ENCODE results near the gene SLC9A9.

SLC9A9 gene

DNA sequence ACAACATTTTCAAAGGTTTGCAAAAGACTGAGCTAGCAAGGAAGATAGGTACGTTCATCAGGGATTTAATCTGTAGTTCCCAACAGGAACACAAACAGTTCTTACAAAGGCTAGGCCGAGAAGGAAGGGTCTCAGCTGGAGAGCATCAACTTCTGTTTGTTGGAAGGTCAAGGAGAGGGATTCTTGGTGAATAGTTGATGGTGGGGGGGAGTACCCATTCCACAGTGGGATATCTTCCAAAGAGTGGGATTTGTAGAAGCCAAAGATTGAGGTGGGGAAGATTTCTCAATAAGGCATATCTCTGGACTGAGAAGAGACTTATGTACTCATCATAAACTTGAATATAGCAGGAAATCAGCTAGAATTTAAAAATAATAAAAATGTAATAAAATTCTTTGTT, 496.9 kb downstream of the SLC9A9 start:
- TF ChIP-seq, protein P1, sequence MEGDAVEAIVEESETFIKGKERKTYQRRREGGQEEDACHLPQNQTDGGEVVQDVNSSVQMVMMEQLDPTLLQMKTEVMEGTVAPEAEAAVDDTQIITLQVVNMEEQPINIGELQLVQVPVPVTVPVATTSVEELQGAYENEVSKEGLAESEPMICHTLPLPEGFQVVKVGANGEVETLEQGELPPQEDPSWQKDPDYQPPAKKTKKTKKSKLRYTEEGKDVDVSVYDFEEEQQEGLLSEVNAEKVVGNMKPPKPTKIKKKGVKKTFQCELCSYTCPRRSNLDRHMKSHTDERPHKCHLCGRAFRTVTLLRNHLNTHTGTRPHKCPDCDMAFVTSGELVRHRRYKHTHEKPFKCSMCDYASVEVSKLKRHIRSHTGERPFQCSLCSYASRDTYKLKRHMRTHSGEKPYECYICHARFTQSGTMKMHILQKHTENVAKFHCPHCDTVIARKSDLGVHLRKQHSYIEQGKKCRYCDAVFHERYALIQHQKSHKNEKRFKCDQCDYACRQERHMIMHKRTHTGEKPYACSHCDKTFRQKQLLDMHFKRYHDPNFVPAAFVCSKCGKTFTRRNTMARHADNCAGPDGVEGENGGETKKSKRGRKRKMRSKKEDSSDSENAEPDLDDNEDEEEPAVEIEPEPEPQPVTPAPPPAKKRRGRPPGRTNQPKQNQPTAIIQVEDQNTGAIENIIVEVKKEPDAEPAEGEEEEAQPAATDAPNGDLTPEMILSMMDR (IDR thresholded peaks at IDR 0.05; ENCODE audit: low read depth, low read length, missing control alignments): no peak

DNA sequence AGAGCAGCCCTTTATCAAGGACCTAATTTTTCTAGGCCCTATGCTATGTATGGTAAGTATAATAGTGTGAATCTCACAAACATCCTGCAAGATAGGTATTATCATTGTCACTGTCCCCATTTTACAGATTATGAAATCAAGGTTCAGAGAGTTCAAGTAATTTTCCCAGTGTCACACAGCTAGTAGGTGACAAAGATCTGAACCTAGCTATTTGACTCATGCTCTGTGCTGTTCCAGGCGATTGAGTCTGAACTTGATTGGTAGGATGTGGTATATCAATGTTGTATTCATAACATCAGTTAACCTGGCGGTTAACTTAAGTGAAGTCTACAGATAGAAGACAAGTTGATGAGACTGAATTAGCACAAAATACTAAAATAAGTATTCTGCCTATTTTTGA, 498.8 kb downstream of the SLC9A9 start:
- H3K4me3 ChIP-seq (ENCODE audit: low read depth, low read length): no peak overlapping the region
- TF ChIP-seq, protein P1 (IDR thresholded peaks at IDR 0.05; ENCODE audit: low read depth, low read length, missing control alignments): no peak
- DNase-seq (ENCODE audit: low read depth): peak; percentile 27

More for the DNA sequence above, 496.9 kb downstream of the SLC9A9 start:
- no peak for DNase-seq (ENCODE audit: low read depth)
- H3K4me3 ChIP-seq (ENCODE audit: low read depth, low read length): no peak overlapping the region

DNA sequence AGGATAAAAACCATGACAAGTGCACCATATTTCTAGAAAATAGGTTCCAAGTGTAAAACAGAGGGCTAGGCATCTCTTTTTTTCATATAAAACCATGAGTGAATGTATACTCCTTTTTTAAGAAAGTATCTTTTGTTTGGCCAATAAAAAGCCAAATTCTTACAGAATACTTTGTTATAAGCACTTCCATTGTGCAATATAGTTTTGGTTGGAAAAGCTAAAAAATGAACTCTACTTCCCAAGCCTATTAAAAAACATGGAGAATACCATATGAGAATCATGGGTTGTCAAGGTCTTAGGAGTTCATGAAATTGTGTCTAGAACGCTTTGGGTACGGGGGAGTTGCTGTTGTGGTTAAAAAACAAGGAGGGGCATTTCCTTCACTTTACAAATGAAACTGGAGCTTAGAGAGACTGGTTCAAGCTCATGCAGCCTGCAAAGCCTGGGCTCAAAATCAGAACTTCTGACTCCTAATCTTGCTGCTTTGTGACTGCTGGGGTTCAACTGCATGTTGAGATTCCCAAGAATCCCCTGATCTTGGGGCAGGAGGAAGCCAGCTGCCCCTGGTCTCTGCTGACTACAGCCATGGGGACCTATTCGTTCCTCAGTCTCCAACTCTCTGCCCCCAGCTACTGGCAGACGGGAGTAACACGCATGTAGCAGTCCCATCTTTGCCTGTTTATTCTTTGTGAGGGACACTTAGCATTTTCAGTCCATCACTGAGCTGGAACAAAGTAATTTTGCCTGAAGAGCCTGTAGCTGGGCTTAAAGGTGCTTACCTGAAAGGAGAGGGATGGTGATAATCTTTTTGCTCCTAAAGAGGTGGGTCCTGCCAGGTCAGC, 499.6 kb downstream of the SLC9A9 start:
- DNase-seq (ENCODE audit: low read depth): peak; percentile 33
- H3K4me3 ChIP-seq (ENCODE audit: low read depth, low read length): no peak overlapping the region
- TF ChIP-seq, protein P1 (IDR thresholded peaks at IDR 0.05; ENCODE audit: low read depth, low read length, missing control alignments): peak; percentile 47

DNA sequence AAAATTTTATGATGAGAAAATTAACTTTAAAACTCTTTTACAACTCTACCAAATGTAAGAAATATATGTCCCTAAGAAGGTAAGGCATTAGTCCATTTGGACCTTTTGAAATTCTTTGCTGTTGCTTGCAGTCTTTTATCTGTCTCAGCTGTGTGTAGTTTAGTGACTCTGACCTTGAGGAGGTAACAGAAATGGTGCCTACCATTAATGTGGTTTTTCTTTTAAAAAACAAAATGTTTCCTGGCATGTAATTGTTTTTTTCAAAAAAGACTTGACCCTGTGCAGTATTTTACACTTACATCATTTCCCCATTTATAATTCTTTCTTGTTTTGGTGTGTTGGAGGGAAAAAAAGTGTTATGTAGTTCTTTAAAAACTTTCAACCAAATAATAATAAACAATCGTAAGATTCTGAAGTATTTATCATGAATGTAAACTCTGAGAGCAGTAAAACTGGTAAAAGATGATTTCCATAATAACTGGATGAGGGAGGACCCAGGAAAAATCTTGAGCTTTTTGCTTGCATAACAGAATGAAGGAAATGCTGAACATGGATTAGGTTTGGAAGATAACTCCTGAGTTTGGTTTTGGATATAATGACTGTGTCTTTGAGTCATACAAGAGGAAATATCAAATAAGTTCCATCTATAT, 503.6 kb downstream of the SLC9A9 start:
- no peak overlapping the region for H3K4me3 ChIP-seq (ENCODE audit: low read depth, low read length)
- TF ChIP-seq, protein P1 (IDR thresholded peaks at IDR 0.05; ENCODE audit: low read depth, low read length, missing control alignments): no peak
- no peak for DNase-seq (ENCODE audit: low read depth)

DNA sequence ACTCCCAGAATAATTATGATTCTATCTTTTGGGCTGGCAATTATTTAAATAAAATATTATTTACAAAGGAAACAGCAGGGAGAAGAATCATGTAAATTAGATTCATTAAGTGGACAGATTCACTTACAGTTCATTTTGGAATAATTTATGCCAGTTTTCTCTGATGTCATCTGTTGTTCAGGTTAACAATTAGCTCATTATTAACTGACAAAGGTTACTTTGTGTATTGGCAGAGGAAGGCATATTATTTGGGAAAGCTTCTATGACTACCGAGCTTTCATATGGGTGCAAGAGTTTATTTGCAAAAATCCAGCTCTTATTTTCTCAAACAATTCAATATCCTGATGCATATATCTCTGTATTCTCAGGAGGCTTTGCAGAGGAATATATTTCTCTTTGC, 504.3 kb downstream of the SLC9A9 start:
- TF ChIP-seq, protein P1 (IDR thresholded peaks at IDR 0.05; ENCODE audit: low read depth, low read length, missing control alignments): no peak
- H3K4me3 ChIP-seq (ENCODE audit: low read depth, low read length): no peak overlapping the region
- DNase-seq (ENCODE audit: low read depth): no peak

DNA sequence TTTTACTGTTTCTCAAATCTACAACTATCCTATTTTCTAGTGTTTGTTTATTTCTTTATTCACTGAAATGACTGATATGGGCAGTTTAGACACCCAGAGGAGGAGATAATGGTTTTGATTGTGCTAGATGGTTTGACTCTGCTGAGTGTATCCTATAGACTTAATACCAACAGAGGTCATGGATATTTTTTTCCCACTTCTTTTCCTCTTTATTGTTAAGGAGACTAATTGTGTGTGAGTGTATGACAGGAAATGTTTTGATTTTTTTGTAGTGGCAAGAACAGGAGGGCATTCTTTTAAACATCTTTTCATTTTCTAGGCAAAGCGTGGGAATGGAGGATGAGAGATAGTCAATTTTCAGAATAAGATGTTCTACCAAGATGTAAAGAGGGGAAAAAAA, 505.2 kb downstream of the SLC9A9 start:
- no peak overlapping the region for H3K4me3 ChIP-seq (ENCODE audit: low read depth, low read length)
- DNase-seq (ENCODE audit: low read depth): no peak
- TF ChIP-seq, protein P1 (IDR thresholded peaks at IDR 0.05; ENCODE audit: low read depth, low read length, missing control alignments): no peak
